Colonic mucosa (tissue), 4 donors: ENCODE measurements around the gene FHIP2A. TPM values are rescaled to one million over a fixed set of nuclear protein-coding genes. Genes with fewer than 3 reads are reported as not detected.

Source experiments
- DNase-seq: peaks from one replicate; pipeline ENCODE4 v3.0.0-alpha.2; 2020
- H3K27ac ChIP-seq: fragments of 200-600 bp; one replicate; pipeline ENCODE4 v1.8.0; 2021
- H3K27me3 ChIP-seq: fragments of 200-600 bp; one replicate; pipeline ENCODE4 v1.8.0; 2021
- H3K36me3 ChIP-seq: fragments of 200-600 bp; one replicate; pipeline ENCODE4 v1.8.0; 2021
- H3K4me1 ChIP-seq: fragments of 200-600 bp; one replicate; pipeline ENCODE4 v1.8.0; 2021; ENCODE audit warnings: mild to moderate bottlenecking
- H3K4me3 ChIP-seq: fragments of 200-600 bp; one replicate; pipeline ENCODE4 v1.8.0; 2021
- H3K9ac ChIP-seq, 2 donors: one replicate each; pipeline ENCODE4 v1.7.0; 2013; ENCODE audit warnings: control low read depth in 2 of 2, low read depth in 2 of 2, low read length in 2 of 2
- H3K9me3 ChIP-seq: fragments of 200-600 bp; one replicate; pipeline ENCODE4 v1.8.0; 2021
- CTCF ChIP-seq: fragments of 200-600 bp; IDR thresholded peaks from one replicate; pipeline ENCODE4 v1.8.0; 2022; ENCODE audit warnings: antibody characterized with exemption, mild to moderate bottlenecking
- intact Hi-C: fragments of 100-400 bp; cut with DNase I; formaldehyde crosslinking; loops from one replicate; pipeline ENCODE4 v1.14.1; 2022
- total RNA-seq, 2 donors: library from RNA; stranded (reverse); fragmentation: NEBNext Ultra II Directional in 1 of 2; extraction: Animal tissue kit (Norgen Biotek cat#: 25700) in 1 of 2; gene quantifications; one replicate each; pipeline ENCODE4 v1.2.1, GENCODE V29; 2021
- donor health status: healthy.
- donor health status: DM: no; HTN: no; CAD: no.
- donor health status: DM: no; HTN: no; CAD: no.

FHIP2A gene
- total RNA-seq, 2 donors from 2014 or later, result 11.3 to 16.6 TPM

- TF ChIP-seq CTCF, result no peak
- H3K4me3 ChIP-seq, result no peak overlapping the region
- H3K9me3 ChIP-seq, result no peaks in the 10 kb centered on the region
- no peaks in the 10 kb centered on the region for H3K4me1 ChIP-seq
- intact Hi-C loops, result no loop called here
- no peak overlapping the region for H3K9ac ChIP-seq
- DNase-seq, result no peak
- H3K27me3 ChIP-seq, result no peaks in the 10 kb centered on the region
- H3K27ac ChIP-seq, result no peak overlapping the region
- H3K36me3 ChIP-seq, result no peaks in the 10 kb centered on the region
These were observed 36.5 kb downstream of the FHIP2A start for GRCh38 chr10:114857922-114858629.

GRCh38 chr10:114859222-114859621, 37.6 kb downstream of the FHIP2A start:
- no peaks in the 10 kb centered on the region for H3K36me3 ChIP-seq
- intact Hi-C loops, result no loop called here
- H3K4me1 ChIP-seq, result no peaks in the 10 kb centered on the region
- no peak for TF ChIP-seq CTCF
- H3K27ac ChIP-seq, result no peak overlapping the region
- H3K27me3 ChIP-seq, result no peaks in the 10 kb centered on the region
- no peak overlapping the region for H3K9ac ChIP-seq
- no peak overlapping the region for H3K4me3 ChIP-seq
- no peak for DNase-seq
- H3K9me3 ChIP-seq, result no peaks in the 10 kb centered on the region

GRCh38 chr10:114862456-114862855, 40.9 kb downstream of the FHIP2A start:
- Histone ChIP-seq H3K9ac (no peak overlapping the region), H3K27me3 (no peaks in the 10 kb centered on the region), H3K36me3 (no peaks in the 10 kb centered on the region), H3K27ac (no peak overlapping the region), H3K4me3 (no peak overlapping the region), H3K9me3 (no peaks in the 10 kb centered on the region), H3K4me1 (no peaks in the 10 kb centered on the region)
- intact Hi-C loops, result no loop called here
- no peak for TF ChIP-seq CTCF
- no peak for DNase-seq

GRCh38 chr10:114867365-114867764, 45.8 kb downstream of the FHIP2A start:
- H3K9ac ChIP-seq, result no peak overlapping the region
- no peaks in the 10 kb centered on the region for H3K9me3 ChIP-seq
- no peaks in the 10 kb centered on the region for H3K36me3 ChIP-seq
- no peaks in the 10 kb centered on the region for H3K4me1 ChIP-seq
- DNase-seq, result no peak
- H3K4me3 ChIP-seq, result no peak overlapping the region
- no peaks in the 10 kb centered on the region for H3K27me3 ChIP-seq
- H3K27ac ChIP-seq, result no peak overlapping the region
- intact Hi-C loops, result no loop called here
- TF ChIP-seq CTCF, result no peak

- H3K27ac ChIP-seq, result no peak overlapping the region
- DNase-seq, result no peak
- no peaks in the 10 kb centered on the region for H3K9me3 ChIP-seq
- no peak overlapping the region for H3K9ac ChIP-seq
- no peaks in the 10 kb centered on the region for H3K36me3 ChIP-seq
- H3K27me3 ChIP-seq, result no peaks in the 10 kb centered on the region
- TF ChIP-seq CTCF, result no peak
- H3K4me3 ChIP-seq, result no peak overlapping the region
- intact Hi-C loops, result no loop called here
- H3K4me1 ChIP-seq, result no peaks in the 10 kb centered on the region
These were observed 47.4 kb downstream of the FHIP2A start for GRCh38 chr10:114868870-114869519.
